GM23338 (cell line): ENCODE data around the gene DYNC2LI1. TPM values are rescaled to one million over a fixed set of nuclear protein-coding genes. Genes with fewer than 3 reads are reported as not detected.

Experiments
- ATAC-seq: fragments of 200-7000 bp; cut with Tn5 transposase; 3 replicates; pipeline ENCODE4 v1.9.1; 2020
- DNase-seq: peaks from one replicate; pipeline ENCODE4 v3.0.0-alpha.2; 2015; ENCODE audit warnings: low spot score
- H2AFZ ChIP-seq: fragments of 200-600 bp; sonication (generic); 2 replicates; pipeline ENCODE4 v1.8.0; 2016; ENCODE audit warnings: antibody characterized with exemption, mild to moderate bottlenecking, moderate library complexity
- H3F3A ChIP-seq: fragments of 200-600 bp; sonication (generic); replicated peaks from 2 replicates; pipeline ENCODE4 v1.8.0; 2017; ENCODE audit warnings: antibody characterized with exemption, mixed run types, low read depth
- H3K27ac ChIP-seq: fragments of 200-600 bp; sonication (generic); 2 replicates; pipeline ENCODE4 v1.6.1; 2016; ENCODE audit warnings: low read depth
- H3K27me3 ChIP-seq: fragments of 200-600 bp; sonication (generic); 2 replicates; pipeline ENCODE4 v1.8.0; 2016; ENCODE audit warnings: mild to moderate bottlenecking, mixed run types, moderate library complexity; ENCODE audit not compliant: insufficient read depth
- H3K36me3 ChIP-seq: fragments of 200-600 bp; sonication (generic); 2 replicates; pipeline ENCODE4 v1.8.0; 2016; ENCODE audit warnings: mild to moderate bottlenecking; ENCODE audit not compliant: insufficient read depth
- H3K4me1 ChIP-seq: fragments of 200-600 bp; sonication (generic); 2 replicates; pipeline ENCODE4 v1.8.0; 2016; ENCODE audit warnings: mild to moderate bottlenecking, moderate library complexity; ENCODE audit not compliant: insufficient read depth
- H3K4me2 ChIP-seq: fragments of 200-600 bp; sonication (generic); 2 replicates; pipeline ENCODE4 v1.7.1; 2017; ENCODE audit warnings: mixed run types
- H3K4me3 ChIP-seq: fragments of 200-600 bp; sonication (generic); 2 replicates; pipeline ENCODE4 v1.6.1; 2016; ENCODE audit warnings: mixed run types
- H3K79me2 ChIP-seq: fragments of 200-600 bp; sonication (generic); replicated peaks from 2 replicates; pipeline ENCODE4 v1.8.0; 2017; ENCODE audit warnings: mild to moderate bottlenecking; ENCODE audit not compliant: insufficient read depth
- H3K9me2 ChIP-seq: fragments of 200-600 bp; sonication (generic); 2 replicates; pipeline ENCODE4 v1.8.0; 2017; ENCODE audit not compliant: insufficient read depth
- H4K20me1 ChIP-seq: fragments of 200-600 bp; sonication (generic); replicated peaks from 2 replicates; pipeline ENCODE4 v1.8.0; 2017; ENCODE audit warnings: mild to moderate bottlenecking; ENCODE audit not compliant: insufficient read depth
- H3K27ac Mint-ChIP-seq: 2 replicates; pipeline ENCODE4 v1.8.0; 2020; ENCODE audit warnings: inconsistent platforms, mild to moderate bottlenecking, moderate library complexity, mixed read lengths
- H3K27me3 Mint-ChIP-seq: 3 replicates; pipeline ENCODE4 v1.8.0; 2022; ENCODE audit warnings: low read depth, mild to moderate bottlenecking, moderate library complexity, mixed read lengths, inconsistent platforms; ENCODE audit not compliant: insufficient read depth, poor library complexity
- H3K36me3 Mint-ChIP-seq: 3 replicates; pipeline ENCODE4 v1.8.0; 2021; ENCODE audit warnings: low read depth, mild to moderate bottlenecking, inconsistent platforms, moderate library complexity, mixed read lengths
- H3K4me1 Mint-ChIP-seq: 3 replicates; pipeline ENCODE4 v1.8.0; 2020; ENCODE audit warnings: mild to moderate bottlenecking, inconsistent platforms, mixed read lengths
- H3K4me3 Mint-ChIP-seq: 3 replicates; pipeline ENCODE4 v1.8.0; 2021; ENCODE audit warnings: moderate library complexity, mild to moderate bottlenecking, inconsistent platforms, mixed read lengths
- H3K9me3 Mint-ChIP-seq: 3 replicates; pipeline ENCODE4 v1.8.0; 2020; ENCODE audit warnings: moderate library complexity, mild to moderate bottlenecking, inconsistent platforms, mixed read lengths
- CREB1 ChIP-seq: fragments of 250-450 bp; sonication (Bioruptor Pico); IDR thresholded peaks from 2 replicates; pipeline ENCODE4 v1.5.0; 2020; ENCODE audit warnings: low read depth, mild to moderate bottlenecking, moderate library complexity
- EZH2 ChIP-seq: fragments of 200-600 bp; sonication (generic); IDR thresholded peaks from one replicate; pipeline ENCODE4 v1.8.0; 2017; ENCODE audit warnings: antibody characterized with exemption, mild to moderate bottlenecking, low read depth; ENCODE audit not compliant: unreplicated experiment
- JUNB ChIP-seq: IDR thresholded peaks from one replicate; pipeline ENCODE4 v1.6.1; 2016; ENCODE audit warnings: antibody characterized with exemption; ENCODE audit not compliant: unreplicated experiment
- NANOG ChIP-seq: IDR thresholded peaks from 2 replicates; pipeline ENCODE4 v1.6.1; 2016; ENCODE audit warnings: antibody characterized with exemption, borderline replicate concordance
- POLR2AphosphoS5 ChIP-seq: IDR thresholded peaks from 2 replicates; pipeline ENCODE4 v1.6.1; 2016; ENCODE audit warnings: antibody characterized with exemption, low read depth
- STAT1 ChIP-seq: IDR thresholded peaks from one replicate; pipeline ENCODE4 v1.6.1; 2016; ENCODE audit warnings: antibody characterized with exemption; ENCODE audit not compliant: unreplicated experiment
- ZNF114 ChIP-seq: fragments of 250-450 bp; sonication (Bioruptor Pico); IDR thresholded peaks from 2 replicates; pipeline ENCODE4 v1.5.0; 2020; ENCODE audit warnings: mild to moderate bottlenecking, moderate library complexity
- ZNF331 ChIP-seq: fragments of 250-450 bp; sonication (Bioruptor Pico); IDR thresholded peaks from 2 replicates; pipeline ENCODE4 v1.5.0; 2020; ENCODE audit warnings: low read depth, mild to moderate bottlenecking, moderate library complexity
- polyA plus RNA-seq: library from polyadenylated mRNA; unstranded; fragments of >200 nt; fragmentation: Nextera tagmentation; extraction: Ambion mirVana; gene quantifications from 2 replicates; pipeline ENCODE4 v1.2.1, GENCODE V29; 2016
- total RNA-seq: library from RNA; depleted of rRNA; stranded (reverse); fragments of >200 nt; shearing (Covaris generic); gene quantifications from 2 replicates; pipeline ENCODE4 v1.2.3, GENCODE V29; 2014
- TF ChIP-seq, protein P1 (sequence below): fragments of 250-450 bp; sonication (Bioruptor Pico); IDR thresholded peaks from 2 replicates; pipeline ENCODE4 v1.5.0; 2020; ENCODE audit warnings: mild to moderate bottlenecking, moderate library complexity
- TF ChIP-seq, protein P2 (sequence below): IDR thresholded peaks from 2 replicates; pipeline ENCODE4 v1.6.1; 2016; ENCODE audit warnings: antibody characterized with exemption
- TF ChIP-seq, protein P3 (sequence below): IDR thresholded peaks from one replicate; pipeline ENCODE4 v1.6.1; 2018; ENCODE audit warnings: antibody characterized with exemption; ENCODE audit not compliant: unreplicated experiment
- TF ChIP-seq, protein P4 (sequence below), 2 experiments: fragments of 200-600 bp in 1 of 2; sonication (generic) in 1 of 2; conservative IDR thresholded peaks; 2 replicates each; pipeline versions ENCODE4 v1.5.1 to v1.6.1; 2016 to 2017; ENCODE audit warnings: antibody characterized with exemption in 2 of 2, low read depth in 2 of 2, mild to moderate bottlenecking in 2 of 2, moderate library complexity in 1 of 2

DYNC2LI1 gene
- total and polyA plus RNA-seq, 2 experiments from 2014 or later: 8.4 to 11.5 TPM

DNA sequence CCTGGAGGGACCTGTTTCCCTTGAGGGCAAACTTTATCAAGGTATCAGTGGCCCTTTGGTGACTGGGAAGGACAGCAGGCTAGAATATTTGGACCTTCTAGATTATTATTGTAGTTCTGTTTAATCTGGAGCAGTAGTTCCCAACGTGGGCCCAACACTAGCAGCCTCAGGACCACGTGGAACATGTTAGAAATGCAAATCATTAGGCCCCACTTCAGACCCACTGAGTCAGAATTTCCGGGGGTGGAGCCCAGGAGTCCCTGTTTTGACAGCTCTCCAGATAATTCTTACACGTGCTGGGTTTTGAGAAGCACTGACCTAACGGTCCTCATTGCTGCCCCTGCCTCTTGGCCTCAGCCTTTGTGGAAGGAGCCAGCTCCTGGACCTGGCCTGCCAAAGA, 25.5 kb upstream of the DYNC2LI1 start (continued):
- TF ChIP-seq, protein P1, sequence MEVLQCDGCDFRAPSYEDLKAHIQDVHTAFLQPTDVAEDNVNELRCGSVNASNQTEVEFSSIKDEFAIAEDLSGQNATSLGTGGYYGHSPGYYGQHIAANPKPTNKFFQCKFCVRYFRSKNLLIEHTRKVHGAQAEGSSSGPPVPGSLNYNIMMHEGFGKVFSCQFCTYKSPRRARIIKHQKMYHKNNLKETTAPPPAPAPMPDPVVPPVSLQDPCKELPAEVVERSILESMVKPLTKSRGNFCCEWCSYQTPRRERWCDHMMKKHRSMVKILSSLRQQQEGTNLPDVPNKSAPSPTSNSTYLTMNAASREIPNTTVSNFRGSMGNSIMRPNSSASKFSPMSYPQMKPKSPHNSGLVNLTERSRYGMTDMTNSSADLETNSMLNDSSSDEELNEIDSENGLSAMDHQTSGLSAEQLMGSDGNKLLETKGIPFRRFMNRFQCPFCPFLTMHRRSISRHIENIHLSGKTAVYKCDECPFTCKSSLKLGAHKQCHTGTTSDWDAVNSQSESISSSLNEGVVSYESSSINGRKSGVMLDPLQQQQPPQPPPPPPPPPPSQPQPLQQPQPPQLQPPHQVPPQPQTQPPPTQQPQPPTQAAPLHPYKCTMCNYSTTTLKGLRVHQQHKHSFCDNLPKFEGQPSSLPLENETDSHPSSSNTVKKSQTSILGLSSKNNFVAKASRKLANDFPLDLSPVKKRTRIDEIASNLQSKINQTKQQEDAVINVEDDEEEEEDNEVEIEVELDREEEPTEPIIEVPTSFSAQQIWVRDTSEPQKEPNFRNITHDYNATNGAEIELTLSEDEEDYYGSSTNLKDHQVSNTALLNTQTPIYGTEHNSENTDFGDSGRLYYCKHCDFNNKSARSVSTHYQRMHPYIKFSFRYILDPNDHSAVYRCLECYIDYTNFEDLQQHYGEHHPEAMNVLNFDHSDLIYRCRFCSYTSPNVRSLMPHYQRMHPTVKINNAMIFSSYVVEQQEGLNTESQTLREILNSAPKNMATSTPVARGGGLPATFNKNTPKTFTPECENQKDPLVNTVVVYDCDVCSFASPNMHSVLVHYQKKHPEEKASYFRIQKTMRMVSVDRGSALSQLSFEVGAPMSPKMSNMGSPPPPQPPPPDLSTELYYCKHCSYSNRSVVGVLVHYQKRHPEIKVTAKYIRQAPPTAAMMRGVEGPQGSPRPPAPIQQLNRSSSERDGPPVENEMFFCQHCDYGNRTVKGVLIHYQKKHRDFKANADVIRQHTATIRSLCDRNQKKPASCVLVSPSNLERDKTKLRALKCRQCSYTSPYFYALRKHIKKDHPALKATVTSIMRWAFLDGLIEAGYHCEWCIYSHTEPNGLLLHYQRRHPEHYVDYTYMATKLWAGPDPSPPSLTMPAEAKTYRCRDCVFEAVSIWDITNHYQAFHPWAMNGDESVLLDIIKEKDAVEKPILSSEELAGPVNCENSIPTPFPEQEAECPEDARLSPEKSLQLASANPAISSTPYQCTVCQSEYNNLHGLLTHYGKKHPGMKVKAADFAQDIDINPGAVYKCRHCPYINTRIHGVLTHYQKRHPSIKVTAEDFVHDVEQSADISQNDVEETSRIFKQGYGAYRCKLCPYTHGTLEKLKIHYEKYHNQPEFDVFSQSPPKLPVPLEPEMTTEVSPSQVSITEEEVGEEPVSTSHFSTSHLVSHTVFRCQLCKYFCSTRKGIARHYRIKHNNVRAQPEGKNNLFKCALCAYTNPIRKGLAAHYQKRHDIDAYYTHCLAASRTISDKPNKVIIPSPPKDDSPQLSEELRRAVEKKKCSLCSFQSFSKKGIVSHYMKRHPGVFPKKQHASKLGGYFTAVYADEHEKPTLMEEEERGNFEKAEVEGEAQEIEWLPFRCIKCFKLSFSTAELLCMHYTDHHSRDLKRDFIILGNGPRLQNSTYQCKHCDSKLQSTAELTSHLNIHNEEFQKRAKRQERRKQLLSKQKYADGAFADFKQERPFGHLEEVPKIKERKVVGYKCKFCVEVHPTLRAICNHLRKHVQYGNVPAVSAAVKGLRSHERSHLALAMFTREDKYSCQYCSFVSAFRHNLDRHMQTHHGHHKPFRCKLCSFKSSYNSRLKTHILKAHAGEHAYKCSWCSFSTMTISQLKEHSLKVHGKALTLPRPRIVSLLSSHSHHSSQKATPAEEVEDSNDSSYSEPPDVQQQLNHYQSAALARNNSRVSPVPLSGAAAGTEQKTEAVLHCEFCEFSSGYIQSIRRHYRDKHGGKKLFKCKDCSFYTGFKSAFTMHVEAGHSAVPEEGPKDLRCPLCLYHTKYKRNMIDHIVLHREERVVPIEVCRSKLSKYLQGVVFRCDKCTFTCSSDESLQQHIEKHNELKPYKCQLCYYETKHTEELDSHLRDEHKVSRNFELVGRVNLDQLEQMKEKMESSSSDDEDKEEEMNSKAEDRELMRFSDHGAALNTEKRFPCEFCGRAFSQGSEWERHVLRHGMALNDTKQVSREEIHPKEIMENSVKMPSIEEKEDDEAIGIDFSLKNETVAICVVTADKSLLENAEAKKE (CRISPR knock-in tag): no peak
- TF ChIP-seq STAT1 (no peak), CREB1 (no peak)

DNA sequence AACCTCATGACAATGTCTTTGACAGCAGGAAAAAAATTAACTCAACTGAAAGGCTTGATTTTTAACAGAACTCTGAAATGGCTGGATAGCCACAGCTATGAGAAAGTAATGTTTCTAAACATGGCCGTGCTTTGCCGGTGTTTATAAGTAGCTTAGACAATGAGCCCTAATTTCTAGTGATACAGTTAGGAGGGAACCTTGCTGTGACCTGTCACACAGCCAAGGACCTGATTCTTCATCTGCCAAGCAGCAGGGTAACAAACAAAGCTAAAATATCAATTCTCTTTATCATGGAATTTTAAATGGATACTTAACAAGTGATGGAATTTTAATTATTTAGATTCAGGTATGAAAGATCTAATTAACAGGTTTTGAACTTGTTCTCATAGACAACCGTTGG, 24.3 kb upstream of the DYNC2LI1 start:
- ATAC-seq: no peak
- Histone ChIP-seq H3K27me3 (no peaks in the 10 kb centered on the region), H2AFZ (no peak overlapping the region), H4K20me1 (no peaks in the 10 kb centered on the region), H3K9me2 (0 out of 2 replicates have a peak, but pooled peaks cover 4% of the 10 kb centered on the region), H3K4me2 (no peak overlapping the region), H3K4me3 (no peak overlapping the region), H3K79me2 (no peaks in the 10 kb centered on the region), H3K36me3 (no peaks in the 10 kb centered on the region), H3K4me1 (no peaks in the 10 kb centered on the region), H3F3A (no peaks in the 10 kb centered on the region), H3K27ac (no peak overlapping the region)
- H3K4me1 Mint-ChIP-seq: peaks cover 9% of the 10 kb centered on the region
- H3K36me3 Mint-ChIP-seq: no peaks in the 10 kb centered on the region; the same call in 2 of the 3 replicates
- H3K4me3 Mint-ChIP-seq: no peak overlapping the region
- H3K9me3 Mint-ChIP-seq: no peaks in the 10 kb centered on the region
- H3K27ac Mint-ChIP-seq: no peak overlapping the region
- no peak for DNase-seq
- peaks cover 2% of the 10 kb centered on the region for H3K27me3 Mint-ChIP-seq
- TF ChIP-seq, protein P2, sequence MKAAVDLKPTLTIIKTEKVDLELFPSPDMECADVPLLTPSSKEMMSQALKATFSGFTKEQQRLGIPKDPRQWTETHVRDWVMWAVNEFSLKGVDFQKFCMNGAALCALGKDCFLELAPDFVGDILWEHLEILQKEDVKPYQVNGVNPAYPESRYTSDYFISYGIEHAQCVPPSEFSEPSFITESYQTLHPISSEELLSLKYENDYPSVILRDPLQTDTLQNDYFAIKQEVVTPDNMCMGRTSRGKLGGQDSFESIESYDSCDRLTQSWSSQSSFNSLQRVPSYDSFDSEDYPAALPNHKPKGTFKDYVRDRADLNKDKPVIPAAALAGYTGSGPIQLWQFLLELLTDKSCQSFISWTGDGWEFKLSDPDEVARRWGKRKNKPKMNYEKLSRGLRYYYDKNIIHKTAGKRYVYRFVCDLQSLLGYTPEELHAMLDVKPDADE: no peak
- TF ChIP-seq STAT1: no peak
- no peak for TF ChIP-seq POLR2AphosphoS5
- TF ChIP-seq ZNF331 (CRISPR knock-in tag): no peak
- TF ChIP-seq ZNF114: no peak
- TF ChIP-seq EZH2: no peak
- no peak for TF ChIP-seq NANOG
- TF ChIP-seq, protein P3, sequence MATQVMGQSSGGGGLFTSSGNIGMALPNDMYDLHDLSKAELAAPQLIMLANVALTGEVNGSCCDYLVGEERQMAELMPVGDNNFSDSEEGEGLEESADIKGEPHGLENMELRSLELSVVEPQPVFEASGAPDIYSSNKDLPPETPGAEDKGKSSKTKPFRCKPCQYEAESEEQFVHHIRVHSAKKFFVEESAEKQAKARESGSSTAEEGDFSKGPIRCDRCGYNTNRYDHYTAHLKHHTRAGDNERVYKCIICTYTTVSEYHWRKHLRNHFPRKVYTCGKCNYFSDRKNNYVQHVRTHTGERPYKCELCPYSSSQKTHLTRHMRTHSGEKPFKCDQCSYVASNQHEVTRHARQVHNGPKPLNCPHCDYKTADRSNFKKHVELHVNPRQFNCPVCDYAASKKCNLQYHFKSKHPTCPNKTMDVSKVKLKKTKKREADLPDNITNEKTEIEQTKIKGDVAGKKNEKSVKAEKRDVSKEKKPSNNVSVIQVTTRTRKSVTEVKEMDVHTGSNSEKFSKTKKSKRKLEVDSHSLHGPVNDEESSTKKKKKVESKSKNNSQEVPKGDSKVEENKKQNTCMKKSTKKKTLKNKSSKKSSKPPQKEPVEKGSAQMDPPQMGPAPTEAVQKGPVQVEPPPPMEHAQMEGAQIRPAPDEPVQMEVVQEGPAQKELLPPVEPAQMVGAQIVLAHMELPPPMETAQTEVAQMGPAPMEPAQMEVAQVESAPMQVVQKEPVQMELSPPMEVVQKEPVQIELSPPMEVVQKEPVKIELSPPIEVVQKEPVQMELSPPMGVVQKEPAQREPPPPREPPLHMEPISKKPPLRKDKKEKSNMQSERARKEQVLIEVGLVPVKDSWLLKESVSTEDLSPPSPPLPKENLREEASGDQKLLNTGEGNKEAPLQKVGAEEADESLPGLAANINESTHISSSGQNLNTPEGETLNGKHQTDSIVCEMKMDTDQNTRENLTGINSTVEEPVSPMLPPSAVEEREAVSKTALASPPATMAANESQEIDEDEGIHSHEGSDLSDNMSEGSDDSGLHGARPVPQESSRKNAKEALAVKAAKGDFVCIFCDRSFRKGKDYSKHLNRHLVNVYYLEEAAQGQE: no peak
- no peak for TF ChIP-seq CREB1
- no peak for TF ChIP-seq JUNB
- TF ChIP-seq, protein P4, sequence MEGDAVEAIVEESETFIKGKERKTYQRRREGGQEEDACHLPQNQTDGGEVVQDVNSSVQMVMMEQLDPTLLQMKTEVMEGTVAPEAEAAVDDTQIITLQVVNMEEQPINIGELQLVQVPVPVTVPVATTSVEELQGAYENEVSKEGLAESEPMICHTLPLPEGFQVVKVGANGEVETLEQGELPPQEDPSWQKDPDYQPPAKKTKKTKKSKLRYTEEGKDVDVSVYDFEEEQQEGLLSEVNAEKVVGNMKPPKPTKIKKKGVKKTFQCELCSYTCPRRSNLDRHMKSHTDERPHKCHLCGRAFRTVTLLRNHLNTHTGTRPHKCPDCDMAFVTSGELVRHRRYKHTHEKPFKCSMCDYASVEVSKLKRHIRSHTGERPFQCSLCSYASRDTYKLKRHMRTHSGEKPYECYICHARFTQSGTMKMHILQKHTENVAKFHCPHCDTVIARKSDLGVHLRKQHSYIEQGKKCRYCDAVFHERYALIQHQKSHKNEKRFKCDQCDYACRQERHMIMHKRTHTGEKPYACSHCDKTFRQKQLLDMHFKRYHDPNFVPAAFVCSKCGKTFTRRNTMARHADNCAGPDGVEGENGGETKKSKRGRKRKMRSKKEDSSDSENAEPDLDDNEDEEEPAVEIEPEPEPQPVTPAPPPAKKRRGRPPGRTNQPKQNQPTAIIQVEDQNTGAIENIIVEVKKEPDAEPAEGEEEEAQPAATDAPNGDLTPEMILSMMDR (conservative IDR thresholded peaks at IDR 0.05; ENCODE audit: low read depth in 2 of 2): no peak
